Posterior cingulate gyrus (tissue), 11 donors: ENCODE measurements around the gene PACSIN1.

Experiments used
- DNase-seq, 10 donors: peaks; one replicate each; pipeline versions ENCODE4 v3.0.0 to v3.0.0-alpha.2; 2020 to 2021; ENCODE audit warnings: mixed read lengths in 3 of 10
- intact Hi-C: fragments of 100-400 bp; cut with DNase I; formaldehyde crosslinking; loops from one replicate; pipeline ENCODE4 v1.15.1; 2023

The PACSIN1 gene

GRCh38 chr6:34572021-34572420 lies 106.1 kb downstream of the PACSIN1 start:
- intact Hi-C loops = no loop called here
- DNase-seq = peak in 1 of 10 donors; percentile 36

GRCh38 chr6:34572585-34572984 lies 106.7 kb downstream of the PACSIN1 start:
- intact Hi-C loops = no loop called here
- peak in 1 of 10 donors; percentile 35 for DNase-seq

GRCh38 chr6:34573567-34574183 lies 107.8 kb downstream of the PACSIN1 start:
- DNase-seq = peak in 2 of 10 donors; percentile 60 to 76
- intact Hi-C loops = no loop called here

- DNase-seq = peak in 3 of 10 donors; percentile 43 to 65 (median 57)
- intact Hi-C loops = no loop called here
These were observed 108.9 kb downstream of the PACSIN1 start for GRCh38 chr6:34574647-34575293.

- intact Hi-C loops = no loop called here
- peak in 1 of 10 donors; percentile 43 for DNase-seq
These were observed 109.5 kb downstream of the PACSIN1 start for GRCh38 chr6:34575326-34575725.

- peak in 2 of 10 donors; percentile 40 to 62 for DNase-seq
- intact Hi-C loops = no loop called here
These were observed 110.5 kb downstream of the PACSIN1 start for GRCh38 chr6:34576286-34576955.

- peak in 2 of 10 donors; percentile 25 to 36 for DNase-seq
- intact Hi-C loops = no loop called here
These were observed 112.8 kb downstream of the PACSIN1 start for GRCh38 chr6:34578445-34579262.

- DNase-seq = peak in 1 of 10 donors; percentile 59
- intact Hi-C loops = no loop called here
These were observed 115.1 kb downstream of the PACSIN1 start for GRCh38 chr6:34580707-34581560.

GRCh38 chr6:34581561-34581920 lies 115.7 kb downstream of the PACSIN1 start:
- DNase-seq = peak in 1 of 10 donors; percentile 30
- intact Hi-C loops = no loop called here

- intact Hi-C loops = no loop called here
These were observed 117.6 kb downstream of the PACSIN1 start for GRCh38 chr6:34583461-34583860.

GRCh38 chr6:34583861-34584604 lies 118.2 kb downstream of the PACSIN1 start:
- DNase-seq = peak in 3 of 10 donors; percentile 27 to 55 (median 36)

More at GRCh38 chr6:34583461-34583860, 117.6 kb downstream of the PACSIN1 start:
- DNase-seq = peak in 3 of 10 donors; percentile 53 to 73 (median 72)

GRCh38 chr6:34584694-34585093 lies 118.8 kb downstream of the PACSIN1 start:
- DNase-seq = peak in 2 of 10 donors; percentile 4 to 5
- intact Hi-C loops = no loop called here

More at GRCh38 chr6:34583861-34584604, 118.2 kb downstream of the PACSIN1 start:
- intact Hi-C loops = no loop called here
